CD14-positive monocyte (primary cell): ENCODE results near the gene NKAIN4. TPM values are rescaled to one million over a fixed set of nuclear protein-coding genes. Genes with fewer than 3 reads are reported as not detected.

ENCODE experiments used
- DNase-seq, 3 donors: peaks; one replicate each; pipeline ENCODE4 v3.0.0-alpha.2; 2011 to 2022
- H2AFZ ChIP-seq: 2 replicates; pipeline ENCODE4 v1.6.0; 2012; ENCODE audit warnings: mild to moderate bottlenecking, low read depth, low read length, inconsistent platforms; ENCODE audit not compliant: insufficient read depth, poor library complexity, severe bottlenecking
- H3K27ac ChIP-seq, 2 donors: 1 replicate in 1 of 2; 2 replicates in 1 of 2; pipeline ENCODE4 v1.5.1; 2012 to 2013; ENCODE audit warnings: low read length in 2 of 2, control low read depth in 1 of 2, inconsistent platforms in 1 of 2, low read depth in 1 of 2, mild to moderate bottlenecking in 1 of 2
- H3K27me3 ChIP-seq, 2 donors: one replicate each; pipeline versions ENCODE4 v1.6.0 to v1.6.1; 2011 to 2013; ENCODE audit warnings: low read length in 2 of 2; ENCODE audit not compliant: control insufficient read depth in 2 of 2, insufficient read depth in 2 of 2
- H3K36me3 ChIP-seq, 2 donors: replicated peaks in 1 of 2; 1 replicate in 1 of 2; 2 replicates in 1 of 2; pipeline versions ENCODE4 v1.5.1 to v1.6.1; 2012 to 2013; ENCODE audit warnings: low read length in 2 of 2, control low read depth in 1 of 2, inconsistent platforms in 1 of 2, mild to moderate bottlenecking in 1 of 2; ENCODE audit not compliant: insufficient read depth in 2 of 2, control insufficient read depth in 1 of 2
- H3K4me1 ChIP-seq, 2 donors: 1 replicate in 1 of 2; 2 replicates in 1 of 2; pipeline versions ENCODE4 v1.5.1 to v1.6.1; 2012 to 2013; ENCODE audit warnings: low read length in 2 of 2, control low read depth in 1 of 2, inconsistent platforms in 1 of 2, mild to moderate bottlenecking in 1 of 2, moderate library complexity in 1 of 2; ENCODE audit not compliant: insufficient read depth in 2 of 2, control insufficient read depth in 1 of 2
- H3K4me2 ChIP-seq: replicated peaks from 2 replicates; pipeline ENCODE3; 2012; ENCODE audit warnings: low read length, moderate library complexity, mild to moderate bottlenecking; ENCODE audit not compliant: poor library complexity, severe bottlenecking; ENCODE audit errors: extremely low read depth
- H3K4me3 ChIP-seq, 3 experiments: fragments of 200-600 bp in 1 of 3; sonication (generic) in 1 of 3; replicated peaks in 1 of 3; 1 replicate in 2 of 3; 2 replicates in 1 of 3; pipeline ENCODE4 v1.5.1; 2011 to 2013; ENCODE audit warnings: low read length in 3 of 3, mild to moderate bottlenecking in 3 of 3, control low read depth in 2 of 3, low read depth in 2 of 3, inconsistent platforms in 1 of 3, moderate library complexity in 1 of 3
- H3K79me2 ChIP-seq: 2 replicates; pipeline ENCODE4 v1.6.0; 2012; ENCODE audit warnings: mild to moderate bottlenecking, control low read depth, inconsistent platforms, low read length, moderate library complexity; ENCODE audit not compliant: insufficient read depth
- H3K9ac ChIP-seq: 2 replicates; pipeline ENCODE4 v1.6.0; 2017; ENCODE audit warnings: low read length, mild to moderate bottlenecking; ENCODE audit not compliant: insufficient read depth, poor library complexity, severe bottlenecking
- H3K9me3 ChIP-seq, 2 donors: replicated peaks in 1 of 2; 1 replicate in 1 of 2; 2 replicates in 1 of 2; pipeline versions ENCODE4 v1.5.1 to v1.6.1; 2012 to 2013; ENCODE audit warnings: low read length in 2 of 2, control low read depth in 1 of 2; ENCODE audit not compliant: control insufficient read depth in 1 of 2, insufficient read depth in 1 of 2
- H4K20me1 ChIP-seq: 2 replicates; pipeline ENCODE4 v1.6.0; 2012; ENCODE audit warnings: mild to moderate bottlenecking, low read length, control low read depth, moderate library complexity; ENCODE audit not compliant: insufficient read depth
- H3K27ac Mint-ChIP-seq, 7 donors: one replicate each; pipeline ENCODE4 v1.8.0; 2020; ENCODE audit warnings: mild to moderate bottlenecking in 7 of 7, mixed read lengths in 7 of 7, moderate library complexity in 6 of 7, inconsistent platforms in 2 of 7
- H3K27me3 Mint-ChIP-seq, 3 donors: one replicate each; pipeline ENCODE4 v1.8.0; 2021 to 2022; ENCODE audit warnings: low read depth in 3 of 3, mild to moderate bottlenecking in 3 of 3, mixed read lengths in 3 of 3, moderate library complexity in 3 of 3, inconsistent platforms in 1 of 3
- H3K36me3 Mint-ChIP-seq, 2 donors: one replicate each; pipeline ENCODE4 v1.8.0; 2020; ENCODE audit warnings: mixed read lengths in 2 of 2, inconsistent platforms in 1 of 2, mild to moderate bottlenecking in 1 of 2
- H3K4me1 Mint-ChIP-seq: one replicate; pipeline ENCODE4 v1.8.0; 2020; ENCODE audit warnings: mild to moderate bottlenecking, mixed read lengths
- H3K4me3 Mint-ChIP-seq, 2 donors: one replicate each; pipeline ENCODE4 v1.8.0; 2020; ENCODE audit warnings: mild to moderate bottlenecking in 2 of 2, mixed read lengths in 2 of 2, moderate library complexity in 1 of 2
- H3K9me3 Mint-ChIP-seq, 7 donors: one replicate each; pipeline ENCODE4 v1.8.0; 2020 to 2022; ENCODE audit warnings: mixed read lengths in 7 of 7, mild to moderate bottlenecking in 6 of 7, moderate library complexity in 6 of 7, inconsistent platforms in 2 of 7
- WGBS: methylation state at CpG from one replicate; pipeline ENCODE4 v1.1.5; 2013; ENCODE audit warnings: missing lambda C conversion rate; ENCODE audit not compliant: insufficient coverage; 5-methylcytosine and 5-hydroxymethylcytosine counted together
- intact Hi-C, 2 donors: fragments of 100-400 bp; cut with micrococcal nuclease; formaldehyde crosslinking; loops; one replicate each; pipeline versions ENCODE4 v1.15.0 to v1.15.1; 2023
- polyA plus RNA-seq, 3 donors: library from polyadenylated mRNA; depleted of rRNA in 1 of 3; unstranded in 2 of 3; stranded (reverse) in 1 of 3; fragments of 300-500 nt in 2 of 3; fragments of >200 nt in 1 of 3; fragmentation: Illumina TruSeq in 2 of 3; gene quantifications; 1 replicate in 2 of 3; 2 replicates in 1 of 3; pipeline ENCODE4 v1.2.3, GENCODE V29; 2012 to 2021
- TF ChIP-seq, protein P1 (sequence below): fragments of 200-600 bp; IDR thresholded peaks from one replicate; pipeline ENCODE4 v1.8.0; 2022; ENCODE audit warnings: antibody characterized with exemption, mild to moderate bottlenecking

The NKAIN4 gene
- polyA plus RNA-seq, 3 donors = not detected

- WGBS = 96% methylated on average over 5 of the region's 5 CpGs
- Mint-ChIP-seq H3K4me1 (no peaks in the 10 kb centered on the region), H3K36me3 (peaks cover 74 to 98% of the 10 kb centered on the region in 2 donors), H3K9me3 (no peaks in the 10 kb centered on the region), H3K4me3 (no peak overlapping the region), H3K27ac (peak overlapping the region in 1 of 7 donors; percentile 38), H3K27me3 (peaks cover 0 to 2% (median 0%) of the 10 kb centered on the region in 3 donors)
- Histone ChIP-seq H3K9ac (no peak overlapping the region), H3K4me2 (no peak overlapping the region), H3K9me3 (no peaks in the 10 kb centered on the region), H3K27ac (no peak overlapping the region), H3K79me2 (peaks cover 78% of the 10 kb centered on the region), H3K27me3 (no peaks in the 10 kb centered on the region), H2AFZ (no peak overlapping the region), H4K20me1 (peaks cover 100% of the 10 kb centered on the region), H3K4me3 (no peak overlapping the region), H3K4me1 (no peaks in the 10 kb centered on the region), H3K36me3 (peaks cover 73 to 100% of the 10 kb centered on the region in 2 donors)
- DNase-seq = no peak
- TF ChIP-seq, protein P1, sequence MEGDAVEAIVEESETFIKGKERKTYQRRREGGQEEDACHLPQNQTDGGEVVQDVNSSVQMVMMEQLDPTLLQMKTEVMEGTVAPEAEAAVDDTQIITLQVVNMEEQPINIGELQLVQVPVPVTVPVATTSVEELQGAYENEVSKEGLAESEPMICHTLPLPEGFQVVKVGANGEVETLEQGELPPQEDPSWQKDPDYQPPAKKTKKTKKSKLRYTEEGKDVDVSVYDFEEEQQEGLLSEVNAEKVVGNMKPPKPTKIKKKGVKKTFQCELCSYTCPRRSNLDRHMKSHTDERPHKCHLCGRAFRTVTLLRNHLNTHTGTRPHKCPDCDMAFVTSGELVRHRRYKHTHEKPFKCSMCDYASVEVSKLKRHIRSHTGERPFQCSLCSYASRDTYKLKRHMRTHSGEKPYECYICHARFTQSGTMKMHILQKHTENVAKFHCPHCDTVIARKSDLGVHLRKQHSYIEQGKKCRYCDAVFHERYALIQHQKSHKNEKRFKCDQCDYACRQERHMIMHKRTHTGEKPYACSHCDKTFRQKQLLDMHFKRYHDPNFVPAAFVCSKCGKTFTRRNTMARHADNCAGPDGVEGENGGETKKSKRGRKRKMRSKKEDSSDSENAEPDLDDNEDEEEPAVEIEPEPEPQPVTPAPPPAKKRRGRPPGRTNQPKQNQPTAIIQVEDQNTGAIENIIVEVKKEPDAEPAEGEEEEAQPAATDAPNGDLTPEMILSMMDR = no peak
- intact Hi-C loops = no loop called here
Measured at GRCh38 chr20:63204362-63204761, 49.9 kb downstream of the NKAIN4 start.

- TF ChIP-seq, protein P1 = no peak
- Histone ChIP-seq H3K4me1 (no peaks in the 10 kb centered on the region), H3K9ac (no peak overlapping the region), H2AFZ (no peak overlapping the region), H3K27me3 (no peaks in the 10 kb centered on the region), H3K9me3 (no peaks in the 10 kb centered on the region), H3K4me3 (no peak overlapping the region), H3K79me2 (peaks cover 78% of the 10 kb centered on the region), H4K20me1 (peaks cover 100% of the 10 kb centered on the region), H3K36me3 (peaks cover 70 to 100% of the 10 kb centered on the region in 2 donors), H3K27ac (no peak overlapping the region), H3K4me2 (no peak overlapping the region)
- Mint-ChIP-seq H3K36me3 (peaks cover 70 to 98% of the 10 kb centered on the region in 2 donors), H3K4me1 (no peaks in the 10 kb centered on the region), H3K27me3 (peaks cover 0 to 2% (median 0%) of the 10 kb centered on the region in 3 donors), H3K9me3 (no peaks in the 10 kb centered on the region), H3K4me3 (no peak overlapping the region), H3K27ac (peak overlapping the region in 1 of 7 donors; percentile 76)
- intact Hi-C loops = no loop called here
- WGBS = over 99% methylated on average over 29 of the region's 29 CpGs
- DNase-seq = no peak
Measured at GRCh38 chr20:63202811-63203526, 51.3 kb downstream of the NKAIN4 start.
